Measurements from ENCODE around the gene MPPED2.

- no peak for TF ChIP-seq TARDBP (IDR thresholded peaks at IDR 0.05)
- no peak for TF ChIP-seq ELF4 (IDR thresholded peaks at IDR 0.05)
- TF ChIP-seq ZNF384 (IDR thresholded peaks at IDR 0.05), result no peak
These were observed 150.7 kb downstream of the MPPED2 start for GRCh38 chr11:30435488-30435887.
